Tibial artery (tissue), 4 donors: ENCODE measurements around the gene MUC6.

Experiments
- DNase-seq, 2 donors: peaks; one replicate each; pipeline ENCODE4 v3.0.0-alpha.2; 2019
- H3K27ac ChIP-seq, 2 donors: fragments of 200-600 bp; sonication (generic) in 1 of 2; 1 replicate in 1 of 2; 2 replicates in 1 of 2; pipeline ENCODE4 v1.5.1; 2018 to 2019; ENCODE audit warnings: mild to moderate bottlenecking in 1 of 2
- H3K27me3 ChIP-seq, 2 donors: fragments of 200-600 bp; sonication (generic) in 1 of 2; one replicate each; pipeline versions ENCODE4 v1.5.1 to v1.6.0; 2016 to 2019
- H3K36me3 ChIP-seq, 3 donors: fragments of 200-600 bp; sonication (generic) in 2 of 3; one replicate each; pipeline ENCODE4 v1.5.1; 2016 to 2019; ENCODE audit warnings: mild to moderate bottlenecking in 2 of 3
- H3K4me1 ChIP-seq, 4 donors: fragments of 200-600 bp; sonication (generic) in 2 of 4; 1 replicate in 3 of 4; 2 replicates in 1 of 4; pipeline ENCODE4 v1.5.1; 2016 to 2019
- H3K4me3 ChIP-seq, 2 donors: fragments of 200-600 bp; sonication (generic) in 1 of 2; 1 replicate in 1 of 2; 2 replicates in 1 of 2; pipeline ENCODE4 v1.5.1; 2018 to 2019; ENCODE audit warnings: mild to moderate bottlenecking in 2 of 2
- H3K9me3 ChIP-seq, 3 donors: fragments of 200-600 bp; sonication (generic) in 1 of 3; one replicate each; pipeline ENCODE4 v1.5.1; 2016 to 2019
- intact Hi-C: fragments of 100-400 bp; cut with DNase I; formaldehyde crosslinking; loops from one replicate; pipeline ENCODE4 v1.15.0; 2023; ENCODE audit warnings: low total_unique reads
- TF ChIP-seq, protein P1 (sequence below), 2 experiments: fragments of 200-600 bp in 1 of 2; fragments of 450-650 bp in 1 of 2; IDR thresholded peaks; one replicate each; pipeline ENCODE4 v1.5.1; 2017 to 2019; ENCODE audit warnings: antibody characterized with exemption in 2 of 2, mild to moderate bottlenecking in 1 of 2, moderate library complexity in 1 of 2

Gene MUC6

GRCh38 chr11:1001617-1002405 lies 34.7 kb downstream of the MUC6 start:
- Histone ChIP-seq H3K36me3 (peaks cover 18 to 92% (median 65%) of the 10 kb centered on the region in 3 donors), H3K4me3 (no peak overlapping the region), H3K27ac (no peak overlapping the region), H3K9me3 (no peaks in the 10 kb centered on the region), H3K27me3 (no peaks in the 10 kb centered on the region), H3K4me1 (no peaks in the 10 kb centered on the region)
- DNase-seq: no peak
- TF ChIP-seq, protein P1, sequence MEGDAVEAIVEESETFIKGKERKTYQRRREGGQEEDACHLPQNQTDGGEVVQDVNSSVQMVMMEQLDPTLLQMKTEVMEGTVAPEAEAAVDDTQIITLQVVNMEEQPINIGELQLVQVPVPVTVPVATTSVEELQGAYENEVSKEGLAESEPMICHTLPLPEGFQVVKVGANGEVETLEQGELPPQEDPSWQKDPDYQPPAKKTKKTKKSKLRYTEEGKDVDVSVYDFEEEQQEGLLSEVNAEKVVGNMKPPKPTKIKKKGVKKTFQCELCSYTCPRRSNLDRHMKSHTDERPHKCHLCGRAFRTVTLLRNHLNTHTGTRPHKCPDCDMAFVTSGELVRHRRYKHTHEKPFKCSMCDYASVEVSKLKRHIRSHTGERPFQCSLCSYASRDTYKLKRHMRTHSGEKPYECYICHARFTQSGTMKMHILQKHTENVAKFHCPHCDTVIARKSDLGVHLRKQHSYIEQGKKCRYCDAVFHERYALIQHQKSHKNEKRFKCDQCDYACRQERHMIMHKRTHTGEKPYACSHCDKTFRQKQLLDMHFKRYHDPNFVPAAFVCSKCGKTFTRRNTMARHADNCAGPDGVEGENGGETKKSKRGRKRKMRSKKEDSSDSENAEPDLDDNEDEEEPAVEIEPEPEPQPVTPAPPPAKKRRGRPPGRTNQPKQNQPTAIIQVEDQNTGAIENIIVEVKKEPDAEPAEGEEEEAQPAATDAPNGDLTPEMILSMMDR (IDR thresholded peaks at IDR 0.05): no peak
- intact Hi-C loops: no loop called here

- intact Hi-C loops: no loop called here
- H3K27ac ChIP-seq: no peak overlapping the region
- H3K27me3 ChIP-seq: no peaks in the 10 kb centered on the region
- DNase-seq: no peak
- H3K9me3 ChIP-seq: no peaks in the 10 kb centered on the region
- no peaks in the 10 kb centered on the region for H3K4me1 ChIP-seq
- H3K36me3 ChIP-seq: peaks cover 21 to 92% (median 73%) of the 10 kb centered on the region in 3 donors
- no peak overlapping the region for H3K4me3 ChIP-seq
- TF ChIP-seq, protein P1 (IDR thresholded peaks at IDR 0.05): no peak
These were observed 35.9 kb downstream of the MUC6 start for GRCh38 chr11:1000357-1001278.

GRCh38 chr11:999009-999408 lies 37.5 kb downstream of the MUC6 start:
- DNase-seq: no peak
- Histone ChIP-seq H3K4me3 (no peak overlapping the region), H3K27ac (no peak overlapping the region), H3K9me3 (no peaks in the 10 kb centered on the region), H3K4me1 (no peaks in the 10 kb centered on the region), H3K36me3 (peaks cover 34 to 90% (median 72%) of the 10 kb centered on the region in 3 donors), H3K27me3 (no peaks in the 10 kb centered on the region)
- intact Hi-C loops: no loop called here
- TF ChIP-seq, protein P1 (IDR thresholded peaks at IDR 0.05): no peak

DNA sequence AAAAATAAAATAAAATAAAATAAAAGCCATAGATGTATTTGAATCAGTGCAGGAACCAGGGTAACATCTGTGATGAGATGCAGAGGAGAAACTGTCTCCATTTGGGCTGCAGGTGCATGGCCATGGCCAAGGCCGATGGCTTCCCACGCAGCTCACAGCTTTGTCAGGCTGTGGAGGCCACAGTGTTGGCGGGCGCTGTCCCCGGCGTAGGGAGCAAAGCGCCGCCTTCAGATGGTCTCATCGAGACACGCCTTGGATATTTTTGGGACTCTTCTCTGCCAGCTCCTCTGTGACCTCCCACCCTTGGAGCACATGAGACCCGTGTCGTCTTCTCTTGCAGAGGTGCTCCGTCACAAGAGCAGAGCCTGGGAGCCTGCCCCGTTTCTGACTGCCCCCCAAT lies 38.6 kb downstream of the MUC6 start:
- H3K4me3 ChIP-seq: no peak overlapping the region
- H3K9me3 ChIP-seq: no peaks in the 10 kb centered on the region
- intact Hi-C loops: no loop called here
- no peak overlapping the region for H3K27ac ChIP-seq
- H3K4me1 ChIP-seq: no peaks in the 10 kb centered on the region
- no peak for DNase-seq
- no peaks in the 10 kb centered on the region for H3K27me3 ChIP-seq
- H3K36me3 ChIP-seq: peaks cover 45 to 90% (median 73%) of the 10 kb centered on the region in 3 donors
- TF ChIP-seq, protein P1 (IDR thresholded peaks at IDR 0.05): no peak

DNA sequence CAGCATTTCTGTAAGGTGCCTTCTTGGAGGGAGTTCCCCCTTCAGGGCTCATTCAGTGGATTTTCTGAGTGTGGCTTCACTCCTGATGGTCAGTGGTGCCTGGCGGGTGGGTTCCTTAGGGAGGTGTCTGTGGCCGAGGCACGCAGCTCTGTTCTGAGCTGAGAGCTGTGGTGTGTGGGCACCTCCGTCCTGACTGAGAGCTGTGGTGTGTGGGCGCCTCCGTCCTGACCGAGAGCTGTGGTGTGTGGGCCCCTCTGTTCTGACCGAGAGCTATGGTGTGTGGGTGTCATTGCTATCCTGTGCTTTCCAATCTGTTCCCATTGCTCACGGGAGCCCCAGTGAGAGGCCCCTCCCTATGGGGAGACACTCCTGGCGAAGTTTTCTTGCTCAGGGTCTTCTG lies 39.8 kb downstream of the MUC6 start:
- intact Hi-C loops: no loop called here
- TF ChIP-seq, protein P1 (IDR thresholded peaks at IDR 0.05): no peak
- DNase-seq: no peak

More for the DNA sequence above, 39.8 kb downstream of the MUC6 start:
- peaks cover 53 to 90% (median 72%) of the 10 kb centered on the region in 3 donors for H3K36me3 ChIP-seq
- no peak overlapping the region for H3K27ac ChIP-seq
- no peaks in the 10 kb centered on the region for H3K4me1 ChIP-seq
- no peaks in the 10 kb centered on the region for H3K27me3 ChIP-seq
- H3K9me3 ChIP-seq: no peaks in the 10 kb centered on the region
- no peak overlapping the region for H3K4me3 ChIP-seq
